ENCODE measurements around the gene ST7. TPM values are rescaled to one million over a fixed set of nuclear protein-coding genes. Genes with fewer than 3 reads are reported as not detected.

The ST7 gene
- total RNA-seq, 1 experiment from 2014 or later = 12.4 TPM

- ATAC-seq (peak; percentile 53), DNase-seq (ENCODE audit: low spot score) (no peak)
- Mint-ChIP-seq H3K36me3 (no peaks in the 10 kb centered on the region), H3K9me3 (peaks cover 8% of the 10 kb centered on the region; the same call in 1 of the 2 replicates), H3K4me3 (no peak overlapping the region), H3K27me3 (ENCODE audit: low read depth) (no peaks in the 10 kb centered on the region), H3K4me1 (no peaks in the 10 kb centered on the region; the same call in 1 of the 2 replicates), H3K27ac (peak overlapping the region; percentile 16; the same call in 1 of the 2 replicates)
- ChIA-PET POLR2A (no interaction called here), CTCF (no interaction called here)
- TF ChIP-seq USF2 (CRISPR knock-in tag; IDR thresholded peaks at IDR 0.05) (no peak), ZNF416 (CRISPR knock-in tag; IDR thresholded peaks at IDR 0.05) (no peak), ZBTB43 (CRISPR knock-in tag; IDR thresholded peaks at IDR 0.05) (no peak), USF1 (CRISPR knock-in tag; IDR thresholded peaks at IDR 0.05) (no peak), ZNF281 (CRISPR knock-in tag; IDR thresholded peaks at IDR 0.05) (no peak), CTCF (IDR thresholded peaks at IDR 0.05) (no peak), JUN (CRISPR knock-in tag; IDR thresholded peaks at IDR 0.05) (no peak)
Measured at GRCh38 chr7:117053432-117053831, 100.1 kb downstream of the ST7 start.

- ATAC-seq (no peak), DNase-seq (ENCODE audit: low spot score) (no peak)
- ChIA-PET CTCF (no interaction called here), POLR2A (interaction anchor here (0.6 kb wide), 1 partner anchor 760 kb away, joined by 3 read pairs; no protein-coding TSS in a partner anchor)
- no peak overlapping the region for H3K4me3 Mint-ChIP-seq
- peaks cover 22% of the 10 kb centered on the region for H3K4me1 Mint-ChIP-seq
- H3K9me3 Mint-ChIP-seq = no peaks in the 10 kb centered on the region
- H3K27ac Mint-ChIP-seq = no peak overlapping the region
- no peaks in the 10 kb centered on the region for H3K36me3 Mint-ChIP-seq
- H3K27me3 Mint-ChIP-seq (ENCODE audit: low read depth) = no peaks in the 10 kb centered on the region
- no peak for TF ChIP-seq ZNF219 (CRISPR knock-in tag; IDR thresholded peaks at IDR 0.05; ENCODE audit: borderline replicate concordance)
- TF ChIP-seq OVOL2 (CRISPR knock-in tag; IDR thresholded peaks at IDR 0.05; ENCODE audit: borderline replicate concordance) = no peak
- TF ChIP-seq ARID4B (CRISPR knock-in tag; IDR thresholded peaks at IDR 0.05; ENCODE audit: borderline replicate concordance) = no peak
- no peak for TF ChIP-seq GABPB1 (CRISPR knock-in tag; IDR thresholded peaks at IDR 0.05)
- no peak for TF ChIP-seq NR2C2 (CRISPR knock-in tag; IDR thresholded peaks at IDR 0.05)
- TF ChIP-seq CREB1 (CRISPR knock-in tag; IDR thresholded peaks at IDR 0.05) = no peak
- no peak for TF ChIP-seq PRDM15 (CRISPR knock-in tag; IDR thresholded peaks at IDR 0.05)
- no peak for TF ChIP-seq ESRRA (CRISPR knock-in tag; IDR thresholded peaks at IDR 0.05; ENCODE audit: borderline replicate concordance)
- TF ChIP-seq JUN (CRISPR knock-in tag; IDR thresholded peaks at IDR 0.05) = no peak
- TF ChIP-seq ZMAT4 (CRISPR knock-in tag; IDR thresholded peaks at IDR 0.05) = no peak
- TF ChIP-seq FOXP1 (CRISPR knock-in tag; IDR thresholded peaks at IDR 0.05; ENCODE audit: borderline replicate concordance) = no peak
- TF ChIP-seq MAX (CRISPR knock-in tag; IDR thresholded peaks at IDR 0.05) = no peak
- TF ChIP-seq PRRX2 (CRISPR knock-in tag; IDR thresholded peaks at IDR 0.05) = no peak
Measured at GRCh38 chr7:117061751-117062150, 108.5 kb downstream of the ST7 start.

Measured in WTC11 (cell line).